ENCODE results near the gene MFSD12.

Gene MFSD12

DNA sequence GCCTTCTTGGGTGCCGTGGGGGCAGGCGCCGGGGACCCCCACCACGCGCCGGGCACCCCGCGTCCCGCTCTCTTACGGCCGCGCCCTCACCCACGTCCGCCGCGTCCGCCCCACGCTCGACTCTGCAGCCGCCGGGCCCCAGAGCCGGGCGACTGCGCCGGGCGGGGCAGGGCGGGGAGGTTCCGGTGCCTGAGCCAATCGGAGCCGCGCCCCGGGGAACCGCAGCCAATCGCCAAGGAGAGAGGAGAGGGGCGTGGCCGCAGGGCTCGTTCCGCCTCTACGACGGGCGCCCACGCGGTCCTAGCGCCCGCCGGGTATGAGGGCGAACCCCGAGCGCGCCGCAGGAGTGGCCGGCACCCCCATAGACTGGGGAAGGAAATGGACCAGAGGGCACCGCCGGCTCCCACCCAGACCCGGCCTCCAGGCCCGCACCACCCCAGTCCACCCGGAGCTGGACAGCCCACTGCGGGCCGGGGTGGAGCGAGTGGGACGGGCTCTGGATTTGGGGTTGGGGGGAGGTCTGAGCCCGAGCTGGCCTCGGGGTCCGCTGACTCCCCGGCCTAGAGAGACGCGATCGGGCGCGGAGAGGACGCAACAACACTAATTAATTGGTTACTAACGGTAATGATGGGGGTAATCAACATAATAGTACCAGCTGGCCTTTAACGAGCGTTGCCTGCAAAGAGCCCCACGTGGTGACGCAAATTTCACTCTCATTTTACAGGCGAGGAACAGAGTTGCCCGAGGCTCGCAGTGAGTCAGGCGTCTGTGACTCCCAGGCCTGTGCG, at the start of gene MFSD12:
MFSD12 (minus strand) TSS at position 126 of the 788 bp plus-strand sequence. CDS start 183 bp downstream, outside the sequence.
- peak; percentile 96 for DNase-seq

DNA sequence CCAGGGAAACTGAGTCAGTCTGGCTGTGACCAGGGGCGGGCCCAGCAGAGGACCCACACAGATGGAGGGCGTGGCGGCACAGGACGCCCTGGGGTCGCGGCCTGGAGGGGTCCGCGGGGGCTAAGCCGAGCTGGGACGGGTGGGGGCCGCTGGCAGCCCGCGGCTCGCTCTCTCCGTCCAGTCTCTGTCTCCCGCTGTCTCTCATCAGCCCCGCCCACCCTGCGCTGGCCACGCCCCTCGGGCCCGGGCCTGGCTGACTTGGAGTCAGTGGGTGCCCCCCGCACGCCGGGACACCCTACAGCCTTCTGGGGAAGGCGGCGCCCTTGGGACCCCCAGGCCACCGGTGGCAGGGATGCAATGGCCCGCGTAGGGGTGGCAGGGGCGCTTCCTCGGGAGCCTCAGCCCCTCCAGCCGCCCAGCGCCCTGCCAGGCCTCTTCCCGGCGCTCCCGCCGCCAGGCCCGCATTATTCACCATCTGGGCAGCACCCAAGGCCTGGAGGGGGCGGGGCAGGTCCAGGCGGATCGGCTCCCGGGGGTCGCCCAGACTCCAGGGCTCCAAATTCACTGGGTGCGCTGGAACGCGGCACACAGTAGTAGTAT, 49.4 kb upstream of the MFSD12 start, which contains the start of gene TBXA2R:
TBXA2R (minus strand) TSS at position 186 of the 600 bp plus-strand sequence. CDS start 6,241 bp downstream, outside the sequence.
- peak; percentile 48 for DNase-seq

DNA sequence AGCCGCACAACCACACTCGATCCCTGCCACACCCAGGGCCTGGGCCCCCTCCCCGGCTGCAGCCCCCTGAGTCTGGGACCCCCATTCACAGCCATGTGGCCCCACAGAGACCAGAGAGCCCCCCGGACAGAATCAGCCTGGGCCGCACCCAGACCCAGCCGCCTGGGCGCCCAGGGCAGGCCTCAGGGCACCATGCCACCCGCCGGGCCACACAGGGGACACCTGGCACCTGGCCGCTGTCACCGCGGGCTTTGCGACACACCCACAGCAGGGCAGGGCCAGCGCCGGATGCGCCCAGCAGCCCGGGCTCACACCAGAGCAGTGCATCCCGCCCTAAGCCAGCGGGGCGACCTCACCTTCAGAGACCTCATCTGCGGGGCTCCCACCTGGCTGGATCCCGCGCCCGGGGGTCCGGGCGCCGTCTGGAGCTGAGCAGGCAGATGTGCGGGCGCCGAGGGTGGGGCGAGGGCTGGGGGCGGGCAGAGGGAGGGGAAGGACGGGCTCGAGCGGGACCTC, 48.8 kb upstream of the MFSD12 start:
- DNase-seq: no peak

DNA sequence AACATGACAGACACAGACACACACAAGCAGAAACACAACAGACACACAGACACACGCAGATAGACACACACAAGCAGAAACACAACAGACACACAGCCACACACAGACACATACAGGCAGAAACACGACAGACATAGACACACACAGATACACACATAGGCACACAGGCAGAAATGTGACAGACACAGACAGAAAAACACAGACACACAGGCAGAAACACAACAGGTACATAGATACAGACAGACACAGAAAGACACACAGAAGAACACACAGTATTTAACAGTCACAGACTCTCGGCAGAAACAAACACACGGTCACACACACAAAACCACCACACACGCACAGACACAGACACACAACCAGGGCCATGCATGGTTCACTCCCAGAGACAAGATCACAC, 48.4 kb upstream of the MFSD12 start:
- DNase-seq: no peak

DNA sequence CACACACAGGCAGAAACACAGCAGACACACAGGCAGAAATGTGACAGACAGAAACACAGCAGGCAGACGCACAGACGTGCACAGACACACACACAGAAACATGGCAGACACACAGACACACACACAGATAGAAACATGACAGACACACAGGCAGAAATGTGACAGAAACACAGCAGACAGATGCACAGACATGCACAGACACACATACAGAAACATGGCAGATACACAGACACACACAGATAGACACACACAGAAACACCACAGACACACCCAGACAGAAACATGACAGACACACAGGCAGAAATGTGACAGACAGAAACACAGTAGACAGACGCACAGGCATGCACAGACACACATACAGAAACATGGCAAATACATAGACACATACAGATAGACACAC, 48.0 kb upstream of the MFSD12 start:
- no peak for DNase-seq

DNA sequence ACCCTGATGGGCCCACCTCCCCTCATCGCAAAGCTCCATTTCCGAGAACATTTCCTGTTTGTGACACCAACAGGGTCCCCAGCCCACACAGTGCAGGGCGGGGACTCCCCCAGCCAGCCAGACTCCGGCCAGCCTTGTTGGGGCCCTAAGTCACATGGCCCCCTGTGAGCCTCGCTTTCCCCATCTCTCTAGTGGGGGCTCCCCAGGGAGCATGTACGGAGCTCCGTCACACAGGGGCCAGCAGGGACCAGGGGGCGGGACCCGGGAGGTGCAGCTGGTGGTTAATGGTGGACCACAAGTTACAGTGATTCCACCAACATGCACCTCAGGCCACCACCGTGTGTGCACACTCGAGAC, 47.6 kb upstream of the MFSD12 start:
- no peak for DNase-seq

DNA sequence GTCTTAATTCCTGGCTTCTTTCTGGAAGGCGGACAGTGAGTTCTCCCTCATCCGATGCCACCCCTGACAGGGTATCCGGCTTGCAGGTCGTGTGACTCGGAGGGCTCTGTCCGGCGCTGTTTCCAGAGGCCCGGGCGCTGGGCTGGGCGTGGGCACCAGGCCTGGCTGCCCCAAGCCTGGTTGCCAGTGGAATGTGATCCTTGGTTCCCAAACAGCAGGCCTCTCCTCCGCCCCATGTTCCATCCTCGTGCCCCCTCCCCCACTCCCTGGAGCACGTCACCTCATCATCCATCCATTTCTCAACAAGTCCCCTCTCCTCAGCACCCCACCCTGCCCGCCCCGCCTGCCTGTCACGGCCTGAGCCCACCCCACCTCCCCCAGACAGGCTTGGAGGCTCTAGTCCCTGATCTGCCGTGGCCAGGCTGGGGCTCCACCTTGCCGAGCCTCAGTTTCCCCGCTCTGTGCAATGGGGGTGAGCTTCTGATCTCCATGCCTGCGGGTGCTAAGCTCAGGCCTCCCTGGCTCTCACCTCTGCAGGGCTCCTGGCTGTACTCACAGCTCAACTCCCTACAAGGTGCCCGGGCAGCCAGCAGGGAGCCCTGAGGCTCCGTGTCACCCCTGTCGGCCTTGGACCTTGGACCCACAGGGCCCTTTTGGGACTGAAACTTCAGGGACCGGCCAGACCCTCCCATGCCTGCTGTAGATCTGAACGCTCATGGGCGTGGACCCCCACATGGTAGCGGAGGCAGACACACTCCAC, 47.0 kb upstream of the MFSD12 start:
- DNase-seq: no peak

DNA sequence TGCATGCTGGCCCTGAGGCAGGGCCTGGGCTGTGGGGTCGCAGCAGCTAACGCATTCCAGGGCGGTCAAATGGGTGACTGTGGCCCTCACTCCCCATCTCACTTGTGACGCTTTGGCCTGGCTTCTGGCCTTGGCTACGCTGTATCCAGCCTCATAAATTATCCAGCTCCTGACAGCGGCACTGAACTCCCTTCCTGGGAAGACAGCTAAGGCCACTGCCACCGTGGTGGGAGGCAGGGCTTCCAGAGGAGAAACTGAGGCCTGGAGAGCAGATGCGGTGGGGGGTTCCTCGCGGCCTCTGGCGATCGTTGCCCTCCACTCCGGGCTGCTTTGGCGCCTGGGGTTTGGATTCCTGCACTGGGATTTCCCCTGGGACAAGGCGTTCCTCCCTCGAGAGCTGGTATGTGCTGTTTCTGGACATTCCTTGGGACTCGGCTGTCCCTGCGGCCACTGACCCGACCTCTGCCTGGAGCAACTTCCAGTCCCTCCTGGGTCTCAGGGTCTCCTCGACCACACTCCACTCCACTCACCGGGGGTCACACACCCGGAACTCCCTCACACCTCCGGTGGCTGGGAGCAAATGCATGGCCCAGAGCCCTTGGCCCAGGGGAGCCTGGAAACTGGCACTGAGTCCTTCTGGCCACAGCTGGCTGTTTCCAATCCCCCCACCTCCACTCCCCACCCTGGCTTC, 45.9 kb upstream of the MFSD12 start:
- no peak for DNase-seq

DNA sequence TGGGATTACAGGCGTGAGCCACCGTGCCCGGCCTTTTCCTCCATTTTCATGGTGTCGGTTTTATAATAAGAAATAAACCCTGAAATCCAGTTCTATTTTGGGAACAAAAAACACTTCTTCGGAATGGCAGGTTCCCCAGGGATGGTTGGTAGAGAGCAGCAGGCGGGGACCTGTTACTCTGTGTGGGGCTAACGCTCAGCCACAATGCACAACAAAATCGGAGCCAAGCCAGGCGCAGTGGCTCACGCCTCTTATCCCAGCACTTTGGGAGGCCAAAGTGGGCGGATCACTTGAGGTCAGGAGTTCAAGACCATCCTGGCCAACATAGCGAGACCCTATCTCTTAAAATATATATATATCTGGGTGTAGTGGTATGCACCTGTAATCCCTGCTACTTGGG, 43.6 kb upstream of the MFSD12 start:
- no peak for DNase-seq

DNA sequence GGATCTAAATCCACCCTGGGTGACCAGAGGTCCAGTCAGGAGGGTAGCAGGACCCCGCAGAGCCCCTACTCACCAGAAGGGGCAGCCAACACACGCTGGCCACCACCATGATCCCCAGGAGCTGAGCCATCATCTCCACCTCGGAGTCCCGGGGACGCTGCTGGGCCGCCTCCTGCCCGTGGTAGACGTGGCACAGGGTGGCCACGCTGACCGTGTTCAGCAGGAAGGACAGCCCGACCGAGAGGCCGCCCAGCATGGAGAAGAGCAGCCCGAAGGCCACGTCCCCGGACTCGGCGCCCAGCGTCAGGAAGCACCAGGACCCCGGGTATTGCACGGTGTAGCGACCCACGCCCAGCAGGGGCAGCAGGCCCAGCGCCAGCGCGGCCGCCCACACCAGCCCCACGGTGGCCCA, 42.4 kb upstream of the MFSD12 start:
- no peak for DNase-seq

DNA sequence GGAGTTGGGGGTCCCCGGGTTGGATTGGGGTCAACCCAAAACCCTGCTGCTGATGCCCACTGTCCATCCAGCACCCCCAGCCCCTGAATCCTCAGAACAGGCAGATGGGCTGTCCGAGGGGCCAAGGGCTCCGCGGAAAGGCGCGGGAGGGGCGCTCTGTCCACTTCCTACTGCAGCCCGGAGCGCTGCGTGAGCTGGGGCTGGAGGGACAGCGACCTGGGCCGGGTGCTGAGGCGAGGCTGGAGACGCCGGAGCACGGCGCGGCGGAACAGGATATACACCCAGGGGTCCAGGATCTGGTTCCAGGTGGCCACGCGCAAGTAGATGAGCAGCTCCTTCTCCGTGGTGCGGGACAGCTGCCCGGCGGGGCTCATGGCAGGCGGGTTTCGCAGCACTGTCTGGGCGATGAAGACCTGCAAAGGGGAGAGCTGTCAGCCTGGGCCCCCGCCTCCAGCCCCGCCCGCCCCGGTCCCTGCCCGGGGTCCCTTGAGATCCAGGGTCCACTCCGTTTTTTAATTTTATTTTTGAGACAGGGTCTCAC, 38.2 kb upstream of the MFSD12 start:
- no peak for DNase-seq

DNA sequence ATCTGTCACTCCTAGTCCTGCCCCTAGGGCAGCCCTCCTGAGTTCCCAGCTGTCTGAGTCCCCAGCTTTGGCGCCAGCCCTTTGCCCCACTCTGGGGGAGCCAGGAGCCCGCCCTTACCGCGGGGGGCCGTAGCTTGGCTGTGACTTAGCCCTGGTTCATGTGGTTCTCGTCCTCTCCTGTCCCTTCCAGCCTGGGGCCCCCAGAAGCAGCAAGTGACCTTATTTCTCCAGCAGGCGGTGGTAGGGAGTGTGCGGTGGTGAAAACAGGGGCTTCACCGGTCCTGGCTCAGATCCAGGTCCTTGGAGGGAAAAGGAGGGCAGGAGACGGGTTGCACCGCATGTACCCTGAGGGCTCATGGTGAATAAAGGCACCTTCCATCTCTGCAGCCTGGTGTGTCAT, 35.8 kb upstream of the MFSD12 start:
- no peak for DNase-seq

DNA sequence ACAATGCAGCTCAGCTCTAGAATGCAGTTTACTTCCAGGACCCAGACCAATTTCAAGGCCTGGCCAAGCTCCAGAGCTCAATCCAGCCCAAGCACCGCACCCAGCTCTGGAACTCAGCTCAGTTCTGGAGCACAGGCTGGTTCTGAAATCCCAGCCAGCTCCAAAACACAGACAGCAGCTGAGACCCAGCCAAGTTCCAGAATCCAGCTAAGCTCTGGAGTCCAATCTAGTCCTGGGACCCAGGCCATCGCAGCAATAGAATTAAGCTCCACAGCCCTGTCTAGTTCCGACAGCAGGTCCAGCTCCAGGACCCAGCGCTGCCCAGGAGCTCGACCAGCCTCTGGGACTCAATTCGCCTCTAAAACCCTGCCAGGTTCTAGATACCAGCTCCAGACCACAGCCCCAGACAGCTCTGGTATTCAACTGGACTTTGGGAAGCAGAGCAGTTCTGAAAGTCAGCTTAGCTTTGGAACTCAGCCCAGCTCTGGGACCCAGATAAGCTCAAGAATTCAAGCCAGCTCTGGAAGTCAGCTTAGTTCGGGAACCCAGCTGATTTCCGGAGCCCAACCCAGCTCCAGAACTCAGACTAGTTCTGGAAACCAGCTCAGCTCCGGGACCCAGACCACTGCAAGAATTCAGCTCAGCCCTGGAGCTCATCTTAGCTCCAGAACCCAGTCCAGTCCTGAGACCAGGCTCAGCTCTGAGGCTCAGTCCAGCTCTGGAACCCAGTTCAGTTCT, 34.7 kb upstream of the MFSD12 start:
- DNase-seq: no peak

DNA sequence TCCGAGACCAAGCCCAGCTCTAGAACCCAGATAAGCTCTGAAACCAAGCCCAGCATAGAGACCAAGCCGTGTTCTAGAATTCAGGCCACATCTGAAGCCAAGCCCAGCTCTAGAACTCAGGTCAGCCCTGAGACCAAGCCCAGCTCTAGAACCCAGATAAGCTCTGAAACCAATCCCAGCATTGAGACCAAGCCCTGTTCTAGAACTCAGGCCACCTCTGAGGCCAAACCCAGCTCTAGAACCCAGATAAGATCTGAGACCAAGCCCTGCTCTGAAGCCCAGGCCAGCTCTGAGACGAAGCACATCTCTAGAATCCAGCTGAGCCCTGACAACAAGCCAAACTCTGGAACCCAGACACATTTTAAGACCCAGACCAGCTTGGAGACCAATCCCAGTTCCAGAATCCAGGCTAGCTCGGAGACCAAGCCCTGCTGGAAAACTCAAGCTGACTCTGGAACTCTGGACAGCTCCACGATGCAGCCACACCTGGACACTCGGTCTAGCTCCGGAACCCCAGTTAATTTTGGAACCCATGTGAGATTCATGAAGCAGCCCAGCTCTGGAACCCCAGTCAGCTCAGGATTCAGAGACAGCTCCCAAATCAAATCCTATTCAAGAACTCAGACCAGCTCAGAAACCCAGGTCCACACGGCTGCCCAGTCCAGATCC, 33.7 kb upstream of the MFSD12 start:
- no peak for DNase-seq

DNA sequence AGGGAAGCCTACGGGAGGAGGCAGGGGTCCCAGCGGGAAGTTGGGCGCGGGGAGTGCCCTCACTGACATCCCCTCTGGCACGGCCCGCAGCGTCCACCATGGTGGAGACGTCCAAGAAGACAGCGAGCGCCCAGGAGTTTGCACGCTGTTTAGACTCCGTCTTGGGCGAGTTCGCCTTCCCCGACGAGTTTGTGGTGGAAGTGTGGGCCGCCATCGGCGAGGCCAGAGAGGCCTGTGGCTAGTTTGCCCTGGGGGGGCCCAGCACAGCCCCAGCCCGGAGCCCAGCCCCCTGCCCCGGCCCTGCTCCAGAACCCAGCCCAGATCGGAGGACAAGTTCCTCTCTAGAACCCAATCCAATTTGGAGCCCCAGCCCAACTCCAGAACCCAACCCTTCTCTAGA, 32.6 kb upstream of the MFSD12 start:
- no peak for DNase-seq

DNA sequence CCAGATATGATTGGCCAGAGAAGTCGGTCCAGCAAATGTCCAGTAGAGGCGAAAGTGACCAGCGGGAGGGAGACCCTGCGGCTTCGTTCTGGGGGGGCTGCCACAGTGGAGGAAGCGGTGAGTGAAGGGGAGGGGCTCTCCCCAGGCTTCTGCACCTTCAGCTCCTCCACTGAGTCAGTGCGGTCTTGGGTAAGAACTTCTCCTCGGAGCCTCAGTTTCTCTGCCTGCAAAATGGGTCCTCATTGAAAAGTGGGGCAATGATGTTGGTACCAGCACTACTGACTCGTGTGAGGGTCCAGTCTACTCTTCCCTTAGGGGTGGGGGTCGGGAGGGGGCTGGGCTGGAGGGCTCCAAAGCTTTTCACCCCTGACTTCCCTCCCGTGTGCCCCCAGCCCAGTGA, 32.1 kb upstream of the MFSD12 start:
- no peak for DNase-seq

DNA sequence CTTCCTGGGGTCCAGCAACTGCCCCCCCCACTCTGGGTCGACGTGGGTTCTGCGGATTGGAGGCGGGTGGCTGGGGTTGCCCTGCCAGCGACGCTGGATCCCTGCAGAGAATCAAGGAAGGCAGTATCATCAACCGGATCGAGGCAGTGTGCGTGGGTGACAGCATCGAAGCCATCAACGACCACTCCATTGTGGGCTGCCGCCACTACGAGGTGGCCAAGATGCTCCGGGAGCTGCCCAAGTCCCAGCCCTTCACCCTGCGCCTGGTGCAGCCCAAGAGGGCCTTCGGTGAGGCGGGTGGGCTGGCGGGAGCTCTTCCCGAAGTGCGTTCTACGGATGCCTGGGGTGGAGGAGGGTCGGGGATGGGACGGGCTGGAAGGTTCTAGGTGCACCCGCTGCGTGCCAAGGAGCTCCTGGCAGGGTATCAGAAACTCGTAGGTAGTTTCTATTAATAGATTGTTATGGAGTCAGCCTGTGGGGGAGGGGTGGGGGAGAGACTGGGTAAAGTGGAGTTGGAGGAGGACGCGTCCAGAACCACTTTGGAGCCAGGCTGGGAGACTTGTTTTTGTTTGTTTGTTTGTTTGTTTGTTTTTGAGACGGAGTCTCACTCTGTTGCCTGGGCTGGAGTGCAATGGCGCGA, 29.4 kb upstream of the MFSD12 start:
- DNase-seq: no peak

DNA sequence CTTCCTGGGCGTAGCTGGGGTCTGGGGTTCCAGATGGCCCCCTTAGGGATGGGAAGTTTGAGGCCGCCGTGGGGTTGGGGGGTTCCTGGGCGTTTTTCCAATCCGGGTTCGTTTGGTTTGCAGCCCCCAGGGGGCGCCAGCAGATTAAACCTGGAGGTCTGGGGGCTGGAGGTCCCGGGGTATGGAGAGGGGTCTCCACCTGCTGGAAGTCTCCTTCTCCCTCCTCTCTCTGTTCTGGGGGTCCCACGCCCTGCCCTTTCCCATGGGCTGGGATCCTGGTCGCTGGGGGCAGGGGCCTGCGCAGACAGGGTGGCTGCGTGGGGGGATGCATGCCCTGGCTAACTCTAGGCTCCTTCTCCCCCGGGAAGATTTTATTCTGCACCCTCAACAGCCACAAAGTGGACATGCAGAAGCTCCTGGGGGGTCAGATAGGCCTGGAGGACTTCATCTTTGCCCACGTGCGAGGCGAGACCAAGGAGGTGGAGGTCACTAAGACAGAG, 28.8 kb upstream of the MFSD12 start:
- DNase-seq: peak; percentile 37

DNA sequence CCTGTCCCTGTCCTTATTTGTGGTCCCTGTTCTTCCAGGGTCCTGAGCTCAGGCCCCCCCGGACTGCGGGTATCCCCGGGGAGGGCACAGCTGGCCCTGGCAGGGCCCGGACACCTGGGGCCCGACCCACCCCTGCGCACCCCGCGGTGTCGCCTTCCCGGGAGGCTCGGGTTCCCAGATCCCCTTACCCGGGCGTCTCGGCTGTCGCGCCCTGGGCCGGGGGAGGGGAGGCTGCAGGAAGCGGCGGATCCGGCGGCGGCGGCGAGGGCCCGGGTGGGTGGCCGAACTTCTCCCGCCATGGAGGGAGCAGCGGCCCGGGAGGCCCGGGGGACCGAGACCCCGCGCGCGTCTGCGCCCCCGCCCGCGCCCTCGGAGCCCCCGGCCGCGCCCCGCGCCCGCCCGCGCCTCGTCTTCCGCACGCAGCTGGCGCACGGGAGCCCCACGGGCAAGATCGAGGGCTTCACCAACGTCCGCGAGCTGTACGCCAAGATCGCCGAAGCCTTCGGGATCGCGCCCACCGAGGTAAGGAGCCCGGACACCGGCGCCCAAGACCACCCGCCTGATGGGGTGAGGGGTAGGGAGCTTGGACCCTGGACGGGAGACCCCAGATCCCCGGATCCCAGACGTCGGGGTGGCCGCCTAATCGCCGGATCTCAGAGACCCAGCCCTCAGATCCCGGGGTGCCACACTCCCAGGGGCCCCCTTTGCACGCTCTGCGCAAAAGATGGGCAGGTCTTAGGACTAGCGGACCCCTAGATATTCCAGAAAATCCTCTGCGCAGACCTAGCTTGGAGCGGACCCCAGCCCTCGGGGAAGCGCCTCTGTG, 28.1 kb upstream of the MFSD12 start, which contains the start of gene GIPC3:
GIPC3 (plus strand) TSS at position 178 of the 826 bp plus-strand sequence; CDS start at position 298, 120 bp downstream.
- DNase-seq: no peak

All from retina (tissue), 1 donor.